Measurements from ENCODE around the gene ARHGEF12.

The ARHGEF12 gene

GRCh38 chr11:120335908-120336640 lies at the start of gene ARHGEF12:
Gene ARHGEF12, plus strand, starts transcription at chr11:120336413. Its CDS starts 831 bp downstream, at chr11:120337244.
- peak; percentile 76 to 80 for DNase-seq

GRCh38 chr11:120288021-120288420 lies 48.2 kb upstream of the ARHGEF12 start:
- no peak for DNase-seq

GRCh38 chr11:120289426-120289825 lies 46.8 kb upstream of the ARHGEF12 start:
- no peak for DNase-seq

- no peak for DNase-seq
These were observed 45.3 kb upstream of the ARHGEF12 start for GRCh38 chr11:120290956-120291355.

- DNase-seq: no peak
These were observed 43.0 kb upstream of the ARHGEF12 start for GRCh38 chr11:120293038-120293800.

- DNase-seq: no peak
These were observed 42.1 kb upstream of the ARHGEF12 start for GRCh38 chr11:120294096-120294495.

- DNase-seq: no peak
These were observed 41.1 kb upstream of the ARHGEF12 start for GRCh38 chr11:120295099-120295498.

- DNase-seq: no peak
These were observed 39.7 kb upstream of the ARHGEF12 start for GRCh38 chr11:120296554-120296953.

GRCh38 chr11:120298461-120298860 lies 37.8 kb upstream of the ARHGEF12 start:
- no peak for DNase-seq

- no peak for DNase-seq
These were observed 34.0 kb upstream of the ARHGEF12 start for GRCh38 chr11:120302001-120302805.

- DNase-seq: peak; percentile 68 to 69
These were observed 33.1 kb upstream of the ARHGEF12 start for GRCh38 chr11:120303004-120303637.

GRCh38 chr11:120304526-120304925 lies 31.7 kb upstream of the ARHGEF12 start:
- no peak for DNase-seq

GRCh38 chr11:120305286-120305685 lies 30.9 kb upstream of the ARHGEF12 start:
- no peak for DNase-seq

- no peak for DNase-seq
These were observed 29.5 kb upstream of the ARHGEF12 start for GRCh38 chr11:120306519-120307242.

- DNase-seq: no peak
These were observed 28.7 kb upstream of the ARHGEF12 start for GRCh38 chr11:120307476-120307875.

- no peak for DNase-seq
These were observed 28.1 kb upstream of the ARHGEF12 start for GRCh38 chr11:120308081-120308480.

GRCh38 chr11:120310870-120311269 lies 25.3 kb upstream of the ARHGEF12 start:
- no peak for DNase-seq

GRCh38 chr11:120314861-120315260 lies 21.4 kb upstream of the ARHGEF12 start:
- DNase-seq: no peak

- no peak for DNase-seq
These were observed 19.1 kb upstream of the ARHGEF12 start for GRCh38 chr11:120316880-120317688.

- no peak for DNase-seq
These were observed 18.3 kb upstream of the ARHGEF12 start for GRCh38 chr11:120317689-120318480.
